Measurements from ENCODE around the gene BMP8B.
"Not testable (repeated sequence)": the region's sequence is repeated elsewhere in the genome, so short reads cannot be mapped to it uniquely, and the experiment has no call there.

Gene BMP8B

GRCh38 chr1:39779137-39779536 lies 9.5 kb downstream of the BMP8B start:
- DNase-seq (ENCODE audit: low read depth in 1 of 2, low spot score in 1 of 2), result no peak

GRCh38 chr1:39778463-39779099 lies 10.1 kb downstream of the BMP8B start:
- DNase-seq (ENCODE audit: low read depth in 1 of 2, low spot score in 1 of 2), result not testable (repeated sequence)

GRCh38 chr1:39777896-39778295 lies 10.8 kb downstream of the BMP8B start:
- DNase-seq (ENCODE audit: low read depth in 1 of 2, low spot score in 1 of 2), result not testable (repeated sequence)

- no peak for DNase-seq (ENCODE audit: low read depth in 1 of 2, low spot score in 1 of 2)
Observed at GRCh38 chr1:39777306-39777705, 11.4 kb downstream of the BMP8B start.

GRCh38 chr1:39776886-39777285 lies 11.8 kb downstream of the BMP8B start:
- DNase-seq (ENCODE audit: low read depth in 1 of 2, low spot score in 1 of 2), result no peak

GRCh38 chr1:39776400-39776713 lies 12.3 kb downstream of the BMP8B start:
- DNase-seq (ENCODE audit: low read depth in 1 of 2, low spot score in 1 of 2), result no peak

GRCh38 chr1:39775676-39776399 lies 12.8 kb downstream of the BMP8B start:
- not testable (repeated sequence) for DNase-seq (ENCODE audit: low read depth in 1 of 2, low spot score in 1 of 2)

- DNase-seq (ENCODE audit: low read depth in 1 of 2, low spot score in 1 of 2), result not testable (repeated sequence)
Observed at GRCh38 chr1:39775141-39775540, 13.5 kb downstream of the BMP8B start.

GRCh38 chr1:39773369-39773979 lies 15.2 kb downstream of the BMP8B start:
- not testable (repeated sequence) for DNase-seq (ENCODE audit: low read depth in 1 of 2, low spot score in 1 of 2)

- DNase-seq (ENCODE audit: low read depth in 1 of 2, low spot score in 1 of 2), result not testable (repeated sequence)
Observed at GRCh38 chr1:39771022-39771532, 17.6 kb downstream of the BMP8B start, which contains the start of gene OXCT2. TSS of gene OXCT2 (minus strand) at chr1:39771348. CDS start at chr1:39771255, 93 bp downstream.

- DNase-seq (ENCODE audit: low read depth in 1 of 2, low spot score in 1 of 2), result not testable (repeated sequence)
Observed at GRCh38 chr1:39770100-39771021, 18.3 kb downstream of the BMP8B start.

GRCh38 chr1:39769502-39769901 lies 19.2 kb downstream of the BMP8B start:
- not testable (repeated sequence) for DNase-seq (ENCODE audit: low read depth in 1 of 2, low spot score in 1 of 2)

- not testable (repeated sequence) for DNase-seq (ENCODE audit: low read depth in 1 of 2, low spot score in 1 of 2)
Observed at GRCh38 chr1:39766466-39766865, 22.2 kb downstream of the BMP8B start.

GRCh38 chr1:39764512-39764911 lies 24.2 kb downstream of the BMP8B start:
- not testable (repeated sequence) for DNase-seq (ENCODE audit: low read depth in 1 of 2, low spot score in 1 of 2)

- not testable (repeated sequence) for DNase-seq (ENCODE audit: low read depth in 1 of 2, low spot score in 1 of 2)
Observed at GRCh38 chr1:39763619-39764374, 24.9 kb downstream of the BMP8B start.

GRCh38 chr1:39762550-39763540 lies 25.8 kb downstream of the BMP8B start:
- no peak for DNase-seq (ENCODE audit: low read depth in 1 of 2, low spot score in 1 of 2)

GRCh38 chr1:39761557-39762260 lies 27.0 kb downstream of the BMP8B start:
- no peak for DNase-seq (ENCODE audit: low read depth in 1 of 2, low spot score in 1 of 2)

- no peak for DNase-seq (ENCODE audit: low read depth in 1 of 2, low spot score in 1 of 2)
Observed at GRCh38 chr1:39761016-39761415, 27.6 kb downstream of the BMP8B start.

All from activated T-helper 1 cell treated with anti-CD3 and anti-CD28 coated beads, Interleukin-2, amount 50 U/mL, for 16 hours (primary cell).